ENCODE data around the gene ID2. TPM values are rescaled to one million over a fixed set of nuclear protein-coding genes. Genes with fewer than 3 reads are reported as not detected.

ID2 gene
- total RNA-seq, 1 experiment from 2014 or later: 33.0 TPM

DNA sequence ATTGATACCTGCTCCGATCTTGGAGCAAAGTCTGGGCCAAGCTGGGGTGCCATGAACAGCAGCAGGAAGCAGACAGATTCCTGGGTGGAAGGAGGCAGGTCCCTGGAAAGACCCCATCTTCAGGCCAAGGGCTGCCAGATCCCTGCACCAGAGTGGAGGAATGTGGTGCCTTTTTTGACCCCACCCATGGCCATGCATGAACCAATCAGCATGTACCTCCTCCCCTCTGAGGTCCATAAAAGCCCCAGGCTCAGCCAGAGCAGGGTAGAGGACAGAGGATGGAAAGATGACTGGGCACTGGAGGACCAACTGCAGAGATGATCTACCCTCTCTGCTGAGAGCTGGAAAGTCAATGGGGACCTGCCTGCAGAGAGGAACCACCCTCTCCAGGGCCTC is 34.4 kb upstream of the ID2 start:
- no peak for DNase-seq (ENCODE audit: low read depth)

DNA sequence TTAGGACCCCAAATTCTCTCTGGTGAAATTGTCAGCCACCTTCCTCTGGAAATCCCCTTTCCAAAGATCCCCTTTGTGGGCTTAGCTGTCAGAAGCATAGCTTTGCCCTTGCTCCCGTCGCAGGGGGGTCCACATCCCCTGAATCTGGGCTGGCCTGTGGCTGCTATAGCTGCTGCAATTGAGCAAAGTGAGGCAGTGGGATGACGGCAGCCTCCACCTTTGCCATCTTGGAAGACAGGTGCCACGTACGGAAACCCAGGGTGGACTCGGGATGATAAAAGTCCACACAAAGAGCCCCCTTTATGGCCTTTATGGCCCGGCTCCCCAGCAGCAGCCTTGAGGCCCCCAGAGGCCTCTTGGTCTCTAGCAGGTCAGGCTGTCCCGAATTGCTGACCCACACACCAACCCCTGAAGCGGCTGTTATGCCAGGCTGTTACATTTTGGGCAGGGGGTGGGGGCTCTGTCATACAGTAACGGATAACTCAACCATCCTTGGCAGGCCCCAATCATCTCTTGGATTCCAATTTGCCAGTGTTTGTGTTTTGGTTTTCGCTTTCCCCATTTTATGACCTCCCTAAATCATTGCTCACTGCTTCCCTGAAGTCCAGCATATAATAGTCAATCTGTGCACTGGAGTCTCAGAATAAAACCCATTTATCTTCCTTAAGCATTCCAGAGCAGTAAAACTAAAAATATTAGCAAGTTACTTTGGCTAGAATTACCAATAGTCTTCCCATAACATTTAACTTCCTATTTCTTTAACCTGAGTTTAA is 33.2 kb upstream of the ID2 start:
- no peak for DNase-seq (ENCODE audit: low read depth)

DNA sequence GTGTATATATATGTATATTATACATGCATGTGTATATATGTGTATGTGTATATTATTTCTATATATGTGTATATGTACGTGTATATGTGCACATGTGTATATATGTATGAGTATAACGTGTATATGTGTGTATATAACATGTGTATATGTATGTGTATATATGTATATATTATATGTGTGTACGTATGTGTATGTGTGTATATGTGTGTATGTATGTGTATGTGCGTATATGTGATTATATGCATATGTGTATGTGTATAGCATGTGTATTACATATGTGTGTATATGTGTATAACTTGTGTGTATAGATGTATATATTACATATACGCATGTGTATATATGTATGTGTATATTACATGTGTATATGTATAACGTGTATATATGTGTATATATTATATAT is 32.1 kb upstream of the ID2 start:
- DNase-seq (ENCODE audit: low read depth): no peak

DNA sequence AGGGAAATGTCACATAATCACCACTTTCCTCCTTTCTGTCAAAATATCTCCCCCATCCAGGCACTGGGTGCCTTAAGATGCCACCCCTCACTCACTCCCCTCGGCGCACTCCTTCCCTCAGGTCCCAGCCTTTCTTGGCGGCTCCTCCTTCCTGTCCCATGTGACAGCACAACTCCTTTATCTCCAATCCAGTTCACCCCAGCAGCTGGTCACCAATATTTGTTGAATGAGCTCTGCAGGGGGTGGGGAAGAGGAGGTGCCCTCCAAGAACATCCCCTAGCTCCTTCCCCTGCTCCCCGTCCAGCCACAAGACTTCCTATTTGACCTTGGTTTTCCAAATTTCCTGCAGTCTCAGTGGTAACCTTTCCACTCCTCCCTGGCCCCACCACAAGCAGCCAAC is 31.6 kb upstream of the ID2 start:
- DNase-seq (ENCODE audit: low read depth): no peak

DNA sequence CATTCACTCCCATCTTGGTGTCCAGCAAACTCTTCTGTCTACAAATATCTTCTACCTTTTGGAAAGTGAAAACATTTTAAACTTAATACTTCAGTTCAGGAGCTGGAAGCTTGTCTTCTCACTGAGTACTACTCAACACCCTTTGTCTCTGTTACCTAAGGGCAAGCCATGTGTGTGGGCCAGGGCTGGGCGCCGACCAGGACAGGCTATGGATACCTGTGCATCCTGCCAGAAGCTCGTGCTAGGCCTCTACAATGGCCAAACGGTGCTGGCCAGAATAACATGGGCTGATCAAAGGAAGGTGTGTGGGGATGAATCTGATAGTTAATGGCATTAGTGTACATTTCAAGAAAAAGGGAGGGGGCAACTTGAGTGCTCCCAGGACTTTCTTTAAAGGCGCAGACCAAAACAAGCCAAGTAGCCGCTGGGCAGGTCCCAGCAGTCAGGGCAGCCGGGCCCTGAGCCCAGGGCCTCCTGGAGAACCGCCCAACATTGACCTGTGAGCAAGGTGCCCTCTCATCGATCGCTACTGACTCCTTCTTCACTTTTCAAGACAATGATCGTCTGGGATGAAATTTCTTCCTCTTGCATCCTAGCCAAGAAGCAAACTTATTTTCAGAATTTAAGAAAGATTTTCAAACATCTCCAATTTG is 29.0 kb upstream of the ID2 start:
- DNase-seq (ENCODE audit: low read depth): no peak

DNA sequence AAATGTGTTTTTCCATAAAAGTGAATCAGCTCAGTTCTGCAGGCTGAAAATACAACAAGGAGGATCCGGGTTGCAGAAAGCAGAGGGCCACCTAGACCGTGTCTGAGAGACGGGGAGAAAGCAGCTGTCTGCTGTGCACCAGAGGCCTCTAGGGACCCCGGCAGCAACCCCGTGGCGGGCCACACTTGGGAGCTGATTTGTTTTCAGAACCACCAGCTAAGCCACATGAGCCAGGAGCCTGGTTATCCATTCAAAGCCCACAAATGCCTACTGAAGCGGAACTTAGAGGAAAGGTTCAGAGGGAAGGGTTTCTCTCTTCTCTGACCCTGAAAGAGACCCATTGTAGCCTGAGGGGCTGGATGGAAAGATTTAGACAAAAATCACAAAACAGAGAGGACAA is 28.4 kb upstream of the ID2 start:
- no peak for DNase-seq (ENCODE audit: low read depth)

DNA sequence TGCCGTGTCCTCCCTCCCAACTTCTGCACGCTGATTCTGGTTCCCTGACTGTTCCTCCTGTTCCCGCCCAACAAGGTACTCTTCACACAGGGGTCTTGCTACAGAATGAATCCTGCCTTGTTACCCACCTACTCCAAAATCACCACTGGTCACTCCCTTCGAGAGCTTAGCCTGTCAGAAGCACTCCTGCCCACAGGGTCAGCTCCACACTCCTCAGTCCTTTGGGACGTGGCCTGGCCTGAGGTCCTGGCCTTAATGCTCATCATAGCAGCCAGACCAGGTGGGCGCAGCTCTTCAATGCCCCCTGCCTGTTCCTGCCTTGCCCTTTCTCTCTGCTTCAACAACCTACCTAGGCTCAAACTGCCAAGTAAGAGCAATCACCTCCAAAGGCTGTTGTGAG is 27.8 kb upstream of the ID2 start:
- no peak for DNase-seq (ENCODE audit: low read depth)

DNA sequence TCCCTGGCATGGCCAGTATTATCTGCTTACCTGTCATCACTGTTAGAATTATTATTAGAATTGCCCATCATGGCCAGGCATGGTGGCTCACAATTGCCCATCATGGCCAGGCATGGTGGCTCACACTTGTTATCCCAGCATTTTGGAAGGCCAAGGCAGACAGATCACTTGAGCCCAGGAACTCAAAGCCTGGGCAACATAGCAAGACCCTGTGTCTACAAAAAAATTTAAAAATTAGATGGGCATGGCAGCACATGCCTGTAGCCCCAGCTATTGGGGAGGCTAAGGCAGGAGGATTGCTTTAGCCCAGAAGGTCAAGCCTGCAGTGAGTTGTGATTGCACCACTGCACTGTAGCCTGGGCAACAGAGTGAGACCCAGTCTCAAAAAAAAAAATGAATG is 27.4 kb upstream of the ID2 start:
- no peak for DNase-seq (ENCODE audit: low read depth)

DNA sequence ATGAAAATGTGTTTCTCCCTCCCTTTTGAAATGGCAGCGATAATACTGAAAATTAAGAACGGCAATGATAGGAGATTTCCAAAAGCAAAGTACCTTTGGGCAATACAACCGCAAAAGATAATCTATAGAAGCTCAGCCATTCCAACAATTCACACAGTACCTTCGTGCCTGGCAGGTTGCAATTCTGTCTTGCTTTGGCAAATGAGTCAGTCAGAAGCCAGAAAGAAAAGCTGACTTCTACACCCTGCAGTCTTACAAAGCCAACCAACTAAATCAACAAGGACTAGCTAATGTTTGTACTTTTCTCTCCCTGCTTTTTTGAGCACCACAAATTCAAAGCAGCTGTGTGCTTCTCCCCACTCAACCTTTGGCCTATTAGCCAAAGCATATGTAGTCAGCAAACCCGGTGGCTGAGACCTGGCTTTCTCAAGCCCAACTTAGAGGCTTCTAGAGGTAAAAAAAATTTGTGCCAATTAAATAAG is 25.7 kb upstream of the ID2 start:
- peak; percentile 21 for DNase-seq (ENCODE audit: low read depth)

DNA sequence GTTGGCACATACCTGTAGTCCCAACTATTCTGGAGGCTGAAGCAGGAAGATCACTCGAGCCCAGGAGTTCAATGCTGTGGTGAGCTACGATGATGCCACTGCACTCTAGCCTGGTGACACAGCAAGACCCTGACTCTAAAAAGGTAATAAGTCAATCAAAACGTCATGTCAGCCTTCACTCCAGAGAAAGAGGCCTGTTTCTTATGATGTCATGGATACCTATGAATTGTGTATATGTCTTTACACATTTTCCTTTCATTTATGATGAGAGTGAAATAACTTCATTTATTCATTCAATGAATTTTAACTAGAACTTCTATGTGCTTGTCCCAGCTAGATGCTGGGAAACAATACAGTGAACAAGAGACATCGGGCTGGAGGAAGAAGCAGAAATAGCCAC is 25.0 kb upstream of the ID2 start:
- DNase-seq (ENCODE audit: low read depth): no peak

DNA sequence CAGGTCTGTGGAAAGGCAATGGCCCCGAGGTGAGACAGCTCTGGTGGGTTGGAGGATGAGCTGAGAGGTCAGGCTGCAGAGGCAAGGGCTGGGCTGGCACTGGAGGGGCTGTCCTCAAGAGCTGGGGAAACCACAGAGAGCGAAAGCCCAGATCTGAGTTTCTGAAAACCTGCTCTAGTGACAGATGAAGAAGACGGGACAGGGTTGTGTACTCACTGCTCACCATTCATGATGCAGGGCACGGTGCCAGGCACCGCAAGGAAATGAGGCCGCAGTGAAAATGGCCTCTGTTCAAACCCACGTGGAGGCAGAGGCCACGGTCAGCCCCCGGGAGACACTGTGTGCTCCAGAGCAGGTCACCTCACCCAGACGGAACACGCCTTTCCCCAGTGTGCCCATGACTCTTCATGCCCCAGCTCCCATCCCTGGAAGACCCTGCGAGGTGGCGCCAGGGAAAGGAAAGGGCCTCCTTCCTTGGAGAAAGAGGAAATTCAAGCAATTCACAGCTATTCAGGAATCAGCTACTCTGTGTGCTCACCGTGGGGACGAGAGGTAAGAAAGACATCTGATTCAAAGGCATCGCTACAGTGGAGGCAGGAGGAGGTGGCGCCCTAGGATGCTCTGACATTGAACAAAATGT is 24.3 kb upstream of the ID2 start:
- DNase-seq (ENCODE audit: low read depth): no peak

DNA sequence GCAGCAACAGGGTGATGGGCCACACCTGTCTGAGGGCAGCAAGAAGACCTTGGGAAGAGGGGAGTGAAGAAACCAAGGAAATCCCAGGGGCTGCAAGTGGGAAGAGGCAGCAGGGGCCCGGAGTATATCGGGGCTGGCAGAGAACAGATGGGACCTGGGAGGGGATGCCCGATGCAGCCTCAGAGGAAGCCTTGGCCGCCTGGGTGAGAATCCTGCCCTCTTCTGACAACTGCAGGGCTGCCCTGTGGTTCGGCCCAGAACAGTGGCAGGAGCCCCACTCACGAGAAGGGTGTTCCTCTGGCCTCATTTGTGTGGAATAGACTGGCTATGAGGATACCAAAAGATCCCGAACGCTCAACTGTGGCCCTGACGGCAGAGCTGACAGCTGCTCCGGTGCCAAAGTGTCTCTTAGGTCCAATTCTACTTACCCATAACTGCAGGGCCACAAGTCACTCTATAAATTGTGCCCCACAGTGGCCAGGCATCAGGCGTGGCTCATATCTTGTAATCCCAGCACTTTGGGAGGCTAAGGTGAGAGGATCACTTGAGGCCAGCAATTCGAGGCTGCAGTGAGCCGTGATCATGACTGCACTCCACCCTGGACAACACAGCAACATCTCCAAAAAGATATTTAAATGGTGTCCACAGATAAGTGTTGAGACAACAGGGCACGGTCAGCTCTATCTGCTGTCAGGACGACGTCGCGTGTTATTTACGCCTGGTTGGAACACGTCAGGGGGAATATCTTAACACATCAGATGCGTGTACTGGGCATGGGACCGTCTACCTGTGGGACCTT is 23.6 kb upstream of the ID2 start:
- DNase-seq (ENCODE audit: low read depth): no peak

DNA sequence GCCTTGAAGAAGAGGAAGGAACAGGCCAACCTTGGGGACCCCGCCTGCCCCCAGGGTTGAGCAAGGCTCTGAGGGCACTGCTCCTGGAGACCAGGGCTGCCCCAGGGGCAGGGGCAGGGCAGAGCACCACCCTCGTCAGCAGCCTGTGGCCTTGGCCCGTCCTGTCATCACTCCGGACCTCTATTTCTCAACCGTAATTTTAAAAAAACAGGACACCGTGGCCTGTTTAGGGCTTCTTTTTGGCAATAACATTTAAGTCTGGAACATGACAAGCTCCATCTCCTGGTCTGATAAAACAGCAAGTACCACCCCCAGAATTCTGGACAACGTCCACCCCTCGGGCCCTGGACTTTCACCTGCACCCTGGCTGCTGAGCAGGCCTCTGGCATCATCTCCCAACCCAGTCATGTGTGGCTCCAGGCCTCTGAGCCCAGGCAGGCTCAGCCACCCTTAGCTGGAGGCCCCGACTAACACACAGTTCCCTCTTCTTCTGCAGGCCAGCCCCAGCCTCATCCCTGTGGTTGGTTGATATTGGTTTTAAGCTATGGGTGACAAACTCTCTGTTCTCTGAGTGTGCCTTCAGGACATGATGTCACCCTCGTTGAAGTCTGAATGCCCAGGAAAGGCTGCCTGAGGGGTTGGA is 22.6 kb upstream of the ID2 start:
- DNase-seq (ENCODE audit: low read depth): no peak

DNA sequence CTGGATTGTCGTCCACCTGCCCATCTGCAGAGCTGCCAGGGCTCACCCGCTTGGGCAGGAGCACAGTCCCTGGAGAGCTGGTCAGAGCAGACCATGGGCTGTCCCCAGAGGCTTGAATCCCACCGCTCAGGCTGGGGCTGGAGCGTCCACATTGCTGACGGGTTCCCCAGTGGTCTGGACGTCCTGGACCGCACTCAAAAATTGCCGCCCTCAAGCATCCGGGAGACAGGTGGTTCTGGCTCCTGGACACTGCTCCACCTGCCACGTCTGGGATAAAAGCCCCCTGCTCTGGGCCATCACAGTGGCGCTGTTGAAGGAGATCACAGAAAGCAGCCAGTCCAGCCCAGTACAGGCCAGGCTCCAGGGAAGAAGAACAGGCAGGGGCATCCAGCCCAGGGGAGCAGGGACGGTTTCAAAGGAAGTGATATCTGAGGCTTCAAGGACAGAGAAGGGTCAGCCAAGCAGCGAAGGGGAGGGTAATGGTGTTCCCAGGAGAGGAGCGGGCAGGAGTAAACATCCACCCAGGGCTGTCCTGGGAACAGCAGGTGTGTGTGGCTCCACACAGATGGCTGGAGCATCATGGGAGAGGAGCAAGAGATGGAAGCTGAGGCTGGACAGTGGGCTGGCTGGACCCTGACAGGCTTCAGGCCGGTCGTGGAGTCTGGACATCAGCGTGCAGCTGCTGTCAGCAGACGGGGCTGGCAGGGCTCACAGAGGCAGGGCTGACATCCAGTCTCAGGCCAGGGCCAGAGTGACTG is 21.9 kb upstream of the ID2 start:
- DNase-seq (ENCODE audit: low read depth): no peak

DNA sequence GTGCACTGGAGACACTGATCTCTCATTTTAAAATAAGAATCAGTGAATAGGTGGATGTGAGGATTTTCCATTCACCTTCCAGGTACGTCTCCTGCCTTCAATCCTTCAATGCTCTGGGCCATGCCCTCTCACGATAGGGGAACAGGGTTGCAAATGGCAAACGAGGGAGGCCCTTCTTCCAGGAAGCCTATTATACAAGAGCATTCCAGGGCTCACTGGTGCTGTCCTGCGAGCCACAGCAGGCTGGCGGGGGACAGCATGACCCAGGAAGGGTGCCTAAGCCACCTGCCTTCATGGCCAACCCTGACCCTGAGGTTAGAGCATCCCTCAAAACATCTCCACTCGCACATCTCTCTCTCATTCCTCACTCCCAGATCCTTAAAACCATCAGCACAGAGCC is 20.6 kb upstream of the ID2 start:
- DNase-seq (ENCODE audit: low read depth): no peak

DNA sequence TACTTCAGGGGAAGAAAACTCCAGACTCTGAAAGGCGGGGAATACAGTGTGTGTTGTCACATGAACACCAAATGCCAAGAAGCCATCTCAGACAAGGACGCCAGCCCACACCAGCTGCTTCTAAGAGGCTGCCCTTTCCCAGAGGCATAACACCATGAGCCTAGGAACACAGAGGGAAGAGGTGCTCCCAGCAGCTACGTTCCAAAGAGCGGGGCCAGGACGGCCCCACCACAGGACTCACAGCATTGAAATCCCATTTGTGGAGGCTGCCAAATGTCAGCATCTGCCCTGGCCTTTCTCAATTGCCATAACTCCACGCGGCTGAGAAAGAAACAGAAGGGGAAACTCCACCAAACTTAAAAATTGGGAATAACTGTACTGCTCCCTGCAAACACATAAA is 20.1 kb upstream of the ID2 start:
- no peak for DNase-seq (ENCODE audit: low read depth)

DNA sequence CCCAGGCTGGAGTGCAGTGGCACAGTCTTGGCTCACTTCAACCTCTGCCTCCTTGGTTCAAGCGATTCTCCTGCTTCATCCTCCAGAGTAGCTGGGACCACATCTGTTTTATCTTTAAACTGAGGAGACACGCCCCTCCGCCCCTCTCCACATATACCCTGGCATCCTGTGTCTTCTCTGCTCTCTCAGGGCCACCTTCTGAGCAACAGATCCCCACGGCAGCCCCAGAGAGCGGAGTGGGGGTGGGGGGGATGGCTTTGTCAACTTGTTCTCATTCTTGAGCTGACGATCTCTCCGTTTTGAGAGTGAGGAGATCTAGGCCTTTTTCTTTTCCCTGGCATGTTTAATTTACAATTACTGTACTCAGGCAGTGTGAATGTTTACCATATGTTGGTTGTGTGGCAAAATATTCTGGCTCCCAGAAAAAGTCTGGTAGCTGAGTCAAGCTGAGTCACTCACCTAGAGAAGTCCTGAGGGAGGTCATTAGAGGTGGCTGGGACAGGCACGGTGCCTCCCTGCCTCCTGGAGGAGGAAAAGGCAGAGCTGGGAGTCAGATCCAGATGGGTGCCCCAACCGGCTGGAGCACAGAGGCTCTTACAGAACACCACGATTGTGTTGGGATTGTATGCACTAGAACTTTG is 19.5 kb upstream of the ID2 start:
- DNase-seq (ENCODE audit: low read depth): peak; percentile 89

DNA sequence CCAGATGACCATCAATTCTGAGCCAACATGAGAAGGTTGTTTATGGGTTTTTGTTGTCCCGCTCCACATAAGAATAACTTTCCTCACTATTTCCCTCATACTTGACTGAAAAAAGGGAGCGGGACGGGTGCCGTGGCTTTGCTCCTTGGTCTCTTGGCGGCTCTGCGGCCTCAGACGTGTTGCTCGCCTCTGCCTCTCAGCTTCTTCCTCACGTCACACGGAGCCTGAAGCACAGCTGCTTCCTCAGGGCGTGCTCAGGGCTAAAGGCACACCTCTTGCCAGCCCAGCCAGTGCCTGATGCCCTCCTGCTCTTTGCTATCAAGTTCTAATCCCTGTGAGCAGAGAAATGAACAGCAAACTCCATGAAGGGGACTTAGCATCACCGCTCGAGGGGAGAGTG is 17.9 kb upstream of the ID2 start:
- DNase-seq (ENCODE audit: low read depth): no peak

DNA sequence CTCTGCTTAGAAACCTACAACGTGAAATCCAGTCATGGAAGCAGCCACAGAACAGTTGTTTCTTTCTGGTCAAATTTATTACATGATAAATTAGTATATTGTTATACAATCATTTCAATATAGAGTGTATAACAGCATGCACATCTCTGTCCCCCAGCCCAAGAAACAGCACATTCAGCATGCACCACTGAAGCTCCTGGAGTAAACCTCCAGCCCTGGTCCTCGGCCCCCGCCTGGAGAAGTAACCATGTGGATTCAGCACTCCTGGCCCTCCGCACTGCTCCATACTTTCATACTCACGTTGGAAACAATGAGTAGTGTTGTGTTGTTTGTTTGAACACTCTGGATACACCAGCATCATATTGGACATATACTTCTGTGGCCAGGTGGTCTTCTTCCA is 15.3 kb upstream of the ID2 start:
- DNase-seq (ENCODE audit: low read depth): no peak

DNA sequence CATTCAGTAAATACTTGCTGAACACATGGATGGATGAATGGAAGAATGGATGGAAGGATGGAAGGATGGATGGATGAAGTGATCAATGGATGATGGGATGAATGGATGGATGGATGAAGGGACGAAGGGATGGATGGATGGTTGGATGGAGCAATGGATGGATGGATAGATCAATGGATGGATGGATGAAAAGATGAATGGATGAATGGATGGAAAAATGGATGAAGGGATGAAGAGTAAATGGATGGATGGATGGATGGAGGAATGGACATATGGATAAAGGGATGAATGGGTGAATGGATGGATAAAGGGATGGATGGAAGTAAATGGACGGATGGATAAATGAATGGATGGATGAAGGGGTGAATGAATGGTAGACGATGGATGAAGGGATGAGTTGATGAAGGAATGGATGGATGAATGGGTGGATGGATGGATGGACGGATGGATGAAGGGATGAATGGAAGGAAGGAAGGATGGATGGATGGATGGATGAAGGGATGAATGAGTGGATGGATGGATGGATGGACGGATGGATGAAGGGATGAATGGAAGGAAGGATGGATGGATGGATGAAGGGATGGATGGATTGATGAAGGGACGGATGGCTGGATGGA is 13.9 kb upstream of the ID2 start:
- no peak for DNase-seq (ENCODE audit: low read depth)
